Endodermal cell (in vitro differentiated cells): Measurements from ENCODE around the gene ADARB1. TPM values are rescaled to one million over a fixed set of nuclear protein-coding genes. Genes with fewer than 3 reads are reported as not detected.

Source experiments
- DNase-seq: peaks from one replicate; pipeline ENCODE4 v3.0.0-alpha.2; 2017
- H3K27ac ChIP-seq: 2 replicates; pipeline ENCODE4 v1.5.1; 2013; ENCODE audit warnings: mild to moderate bottlenecking, low read depth, low read length, moderate library complexity
- H3K27me3 ChIP-seq: 2 replicates; pipeline ENCODE4 v1.6.1; 2013; ENCODE audit warnings: mild to moderate bottlenecking, low read length, moderate library complexity; ENCODE audit not compliant: insufficient read depth, control insufficient read depth, poor library complexity, severe bottlenecking
- H3K36me3 ChIP-seq: 2 replicates; pipeline ENCODE4 v1.7.0; 2013; ENCODE audit warnings: mild to moderate bottlenecking, low read length, moderate library complexity; ENCODE audit not compliant: control insufficient read depth, insufficient read depth
- H3K4me1 ChIP-seq: one replicate; pipeline ENCODE4 v1.7.0; 2013; ENCODE audit warnings: low read length; ENCODE audit not compliant: control insufficient read depth, insufficient read depth
- H3K4me3 ChIP-seq: 2 replicates; pipeline ENCODE4 v1.5.1; 2013; ENCODE audit warnings: mild to moderate bottlenecking, low read length, moderate library complexity
- H3K9ac ChIP-seq: 2 replicates; pipeline ENCODE4 v1.6.1; 2013; ENCODE audit warnings: mild to moderate bottlenecking, low read length, moderate library complexity; ENCODE audit not compliant: poor library complexity, severe bottlenecking; ENCODE audit errors: extremely low read depth
- H3K9me3 ChIP-seq: 2 replicates; pipeline ENCODE4 v1.6.1; 2013; ENCODE audit warnings: mild to moderate bottlenecking, low read length, moderate library complexity; ENCODE audit not compliant: control insufficient read depth
- H3K27ac Mint-ChIP-seq: 2 replicates; pipeline ENCODE4 v1.8.0; 2020; ENCODE audit warnings: mixed read lengths
- H3K27me3 Mint-ChIP-seq: 2 replicates; pipeline ENCODE4 v1.8.0; 2021; ENCODE audit warnings: mild to moderate bottlenecking, mixed read lengths; ENCODE audit not compliant: insufficient read depth
- H3K36me3 Mint-ChIP-seq: 2 replicates; pipeline ENCODE4 v1.8.0; 2020; ENCODE audit warnings: low read depth, mixed read lengths
- H3K4me1 Mint-ChIP-seq: 2 replicates; pipeline ENCODE4 v1.8.0; 2020; ENCODE audit warnings: mixed read lengths
- H3K4me3 Mint-ChIP-seq: 2 replicates; pipeline ENCODE4 v1.8.0; 2020; ENCODE audit warnings: mild to moderate bottlenecking, moderate library complexity, mixed read lengths
- H3K9me3 Mint-ChIP-seq: 2 replicates; pipeline ENCODE4 v1.8.0; 2020; ENCODE audit warnings: mild to moderate bottlenecking, mixed read lengths
- WGBS, 2 experiments: methylation state at CpG; one replicate each; pipeline versions ENCODE4 v1.1.5 to v1.1.7; 2013; ENCODE audit warnings: missing lambda C conversion rate in 2 of 2, mixed read lengths in 1 of 2; ENCODE audit not compliant: insufficient coverage in 1 of 2, insufficient read length in 1 of 2; 5-methylcytosine and 5-hydroxymethylcytosine counted together
- total RNA-seq, 2 donors: library from RNA; stranded (reverse); fragmentation: NEBNext Ultra II Directional in 1 of 2; extraction: Animal tissue kit (Norgen Biotek cat#: 25700) in 1 of 2; gene quantifications; 2 replicates in 1 of 2; 3 replicates in 1 of 2; pipeline ENCODE4 v1.2.1, GENCODE V29; 2021
- TF ChIP-seq, protein P1 (sequence below): fragments of 200-600 bp; sonication (generic); conservative IDR thresholded peaks from 2 replicates; pipeline ENCODE4 v1.5.0; 2021; ENCODE audit warnings: antibody characterized with exemption, mild to moderate bottlenecking

Gene ADARB1
- total RNA-seq, 2 donors from 2014 or later: 11.5 to 20.1 TPM

GRCh38 chr21:45183852-45184251 is 109.5 kb downstream of the ADARB1 start:
- Mint-ChIP-seq H3K27ac (no peak overlapping the region), H3K36me3 (peaks cover 34% of the 10 kb centered on the region), H3K9me3 (peaks cover 28% of the 10 kb centered on the region), H3K27me3 (no peaks in the 10 kb centered on the region), H3K4me3 (no peak overlapping the region), H3K4me1 (peaks cover 13% of the 10 kb centered on the region)
- H3K9me3 ChIP-seq: peaks cover 32% of the 10 kb centered on the region
- no peak overlapping the region for H3K9ac ChIP-seq
- TF ChIP-seq, protein P1, sequence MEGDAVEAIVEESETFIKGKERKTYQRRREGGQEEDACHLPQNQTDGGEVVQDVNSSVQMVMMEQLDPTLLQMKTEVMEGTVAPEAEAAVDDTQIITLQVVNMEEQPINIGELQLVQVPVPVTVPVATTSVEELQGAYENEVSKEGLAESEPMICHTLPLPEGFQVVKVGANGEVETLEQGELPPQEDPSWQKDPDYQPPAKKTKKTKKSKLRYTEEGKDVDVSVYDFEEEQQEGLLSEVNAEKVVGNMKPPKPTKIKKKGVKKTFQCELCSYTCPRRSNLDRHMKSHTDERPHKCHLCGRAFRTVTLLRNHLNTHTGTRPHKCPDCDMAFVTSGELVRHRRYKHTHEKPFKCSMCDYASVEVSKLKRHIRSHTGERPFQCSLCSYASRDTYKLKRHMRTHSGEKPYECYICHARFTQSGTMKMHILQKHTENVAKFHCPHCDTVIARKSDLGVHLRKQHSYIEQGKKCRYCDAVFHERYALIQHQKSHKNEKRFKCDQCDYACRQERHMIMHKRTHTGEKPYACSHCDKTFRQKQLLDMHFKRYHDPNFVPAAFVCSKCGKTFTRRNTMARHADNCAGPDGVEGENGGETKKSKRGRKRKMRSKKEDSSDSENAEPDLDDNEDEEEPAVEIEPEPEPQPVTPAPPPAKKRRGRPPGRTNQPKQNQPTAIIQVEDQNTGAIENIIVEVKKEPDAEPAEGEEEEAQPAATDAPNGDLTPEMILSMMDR: no peak
- no peak overlapping the region for H3K4me3 ChIP-seq
- H3K27ac ChIP-seq: no peak overlapping the region
- H3K36me3 ChIP-seq: peaks cover 25% of the 10 kb centered on the region
- H3K27me3 ChIP-seq: no peaks in the 10 kb centered on the region
- 89 to 92% methylated on average over 1 to 2 of the region's 2 CpGs for WGBS, 2 experiments
- no peak for DNase-seq
- peaks cover 11% of the 10 kb centered on the region for H3K4me1 ChIP-seq

GRCh38 chr21:45184869-45185268 is 110.5 kb downstream of the ADARB1 start:
- peaks cover 11% of the 10 kb centered on the region for H3K4me1 ChIP-seq
- WGBS, 2 experiments: 90 to 95% methylated on average over 11 of the region's 11 CpGs
- no peaks in the 10 kb centered on the region for H3K27me3 Mint-ChIP-seq
- no peak overlapping the region for H3K9ac ChIP-seq
- peaks cover 42% of the 10 kb centered on the region for H3K9me3 ChIP-seq
- no peak overlapping the region for H3K27ac Mint-ChIP-seq
- H3K36me3 Mint-ChIP-seq: peaks cover 39% of the 10 kb centered on the region
- no peak overlapping the region for H3K4me3 ChIP-seq
- H3K4me3 Mint-ChIP-seq: no peak overlapping the region
- H3K4me1 Mint-ChIP-seq: peaks cover 13% of the 10 kb centered on the region
- H3K9me3 Mint-ChIP-seq: peaks cover 30% of the 10 kb centered on the region
- no peaks in the 10 kb centered on the region for H3K27me3 ChIP-seq
- peaks cover 25% of the 10 kb centered on the region for H3K36me3 ChIP-seq
- TF ChIP-seq, protein P1: no peak
- no peak overlapping the region for H3K27ac ChIP-seq
- DNase-seq: no peak

DNA sequence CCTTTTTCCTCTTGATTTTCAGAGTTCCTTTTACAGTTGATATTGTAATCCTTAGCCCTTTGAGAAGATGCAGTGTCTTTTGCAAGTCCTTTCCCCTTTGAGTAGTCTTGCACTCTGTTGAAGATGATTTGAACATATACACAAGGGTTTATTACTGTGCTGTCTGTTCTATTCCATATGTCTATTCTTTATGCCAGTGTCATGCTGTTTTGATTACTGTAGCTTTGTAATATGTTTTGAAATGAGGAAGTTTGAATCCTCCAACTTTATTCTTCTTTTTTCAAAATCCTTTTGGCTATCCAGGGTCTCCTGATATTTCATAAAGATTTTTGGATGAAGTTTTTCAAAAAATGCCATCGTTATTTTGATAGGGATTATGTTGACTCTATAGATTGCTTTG is 112.3 kb downstream of the ADARB1 start:
- TF ChIP-seq, protein P1: no peak
- H3K4me1 Mint-ChIP-seq: no peaks in the 10 kb centered on the region

More for the DNA sequence above, 112.3 kb downstream of the ADARB1 start:
- Mint-ChIP-seq H3K4me3 (no peak overlapping the region), H3K9me3 (peaks cover 34% of the 10 kb centered on the region), H3K27ac (no peak overlapping the region), H3K36me3 (peaks cover 43% of the 10 kb centered on the region), H3K27me3 (no peaks in the 10 kb centered on the region)
- Histone ChIP-seq H3K27ac (no peak overlapping the region), H3K4me1 (peaks cover 2% of the 10 kb centered on the region), H3K27me3 (no peaks in the 10 kb centered on the region), H3K9me3 (peaks cover 54% of the 10 kb centered on the region), H3K36me3 (peaks cover 30% of the 10 kb centered on the region), H3K4me3 (peak overlapping the region; percentile 43), H3K9ac (no peak overlapping the region)
- 100% methylated on average over 1 of the region's 1 CpG; no CpG with 5 or more reads in 1 of the 2 experiments for WGBS, 2 experiments
- no peak for DNase-seq
